ENCODE data around the gene ELMO1.

ELMO1 gene

DNA sequence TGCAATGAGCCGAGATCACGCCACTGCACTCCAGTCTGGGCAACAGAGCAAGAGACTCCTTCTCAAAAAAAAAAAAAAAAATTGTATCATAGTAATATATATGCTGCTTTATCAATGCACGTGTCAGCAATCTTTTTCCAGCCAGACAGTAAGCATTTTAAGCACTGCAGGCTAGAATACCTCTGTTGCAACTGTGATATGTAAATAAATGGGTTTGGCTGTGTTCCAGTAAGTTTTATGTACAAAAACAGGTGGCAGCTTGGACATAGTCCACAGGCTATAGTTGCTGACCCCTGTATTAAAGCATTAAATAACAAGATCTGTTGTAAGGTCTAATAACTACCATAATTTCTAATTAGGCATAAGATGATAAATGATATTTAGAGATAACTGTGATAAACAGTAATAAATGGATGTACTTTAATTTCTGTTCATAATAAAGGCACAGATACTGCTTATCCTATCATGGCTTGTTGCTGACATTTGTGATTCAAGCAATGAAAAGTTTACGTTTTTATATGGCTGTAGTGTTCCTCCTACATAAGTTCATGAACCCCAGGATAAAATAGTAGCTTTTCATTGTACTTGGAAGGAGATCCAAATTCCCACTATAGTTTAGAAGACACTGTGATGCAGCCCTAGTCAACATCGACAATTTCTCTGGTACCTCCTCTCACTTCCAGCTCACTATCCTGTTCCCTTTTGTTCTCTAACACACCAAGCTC is 161.4 kb downstream of the ELMO1 start:
- H3K9me2 ChIP-seq (replicated peaks; ENCODE audit: control insufficient read depth, low read length) = no peaks in the 10 kb centered on the region
- H3K27ac ChIP-seq (ENCODE audit: low read depth, low read length) = peak overlapping the region; percentile 89
- H3K9me3 ChIP-seq (ENCODE audit: control insufficient read depth, insufficient read depth, low read length) = no peaks in the 10 kb centered on the region
- H3K79me2 ChIP-seq (ENCODE audit: control insufficient read depth, low read length) = peaks cover 50% of the 10 kb centered on the region
- H3K4me2 ChIP-seq (ENCODE audit: low read length) = peak overlapping the region; percentile 60
- peak overlapping the region; percentile 53 for H3K4me3 ChIP-seq (ENCODE audit: low read length)
- H3K36me3 ChIP-seq (ENCODE audit: control insufficient read depth, low read length) = no peaks in the 10 kb centered on the region
- H3F3A ChIP-seq (ENCODE audit: control insufficient read depth, insufficient read depth) = peaks cover 37% of the 10 kb centered on the region
- 0 out of 2 replicates have a peak, but pooled peaks cover 6% of the 10 kb centered on the region for H4K20me1 ChIP-seq (ENCODE audit: control insufficient read depth, insufficient read depth, low read depth, low read length)
- TF ChIP-seq CTCF (IDR thresholded peaks at IDR 0.05; ENCODE audit: low read depth, low read length, poor library complexity, severe bottlenecking) (no peak), EZH2phosphoT487 (IDR thresholded peaks at IDR 0.05; ENCODE audit: borderline replicate concordance, low read length) (no peak)
- no peaks in the 10 kb centered on the region for H3K27me3 ChIP-seq (ENCODE audit: control insufficient read depth, low read length)
- peaks cover 74% of the 10 kb centered on the region for H3K4me1 ChIP-seq (ENCODE audit: control insufficient read depth, low read length)

- H3F3A ChIP-seq (ENCODE audit: control insufficient read depth, insufficient read depth) = peaks cover 36% of the 10 kb centered on the region
- no peaks in the 10 kb centered on the region for H3K9me3 ChIP-seq (ENCODE audit: control insufficient read depth, insufficient read depth, low read length)
- H3K36me3 ChIP-seq (ENCODE audit: control insufficient read depth, low read length) = no peaks in the 10 kb centered on the region
- peak overlapping the region; percentile 53 for H3K4me3 ChIP-seq (ENCODE audit: low read length)
- H4K20me1 ChIP-seq (ENCODE audit: control insufficient read depth, insufficient read depth, low read depth, low read length) = 0 out of 2 replicates have a peak, but pooled peaks cover 6% of the 10 kb centered on the region
- peaks cover 72% of the 10 kb centered on the region for H3K4me1 ChIP-seq (ENCODE audit: control insufficient read depth, low read length)
- no peak for TF ChIP-seq EZH2phosphoT487 (IDR thresholded peaks at IDR 0.05; ENCODE audit: borderline replicate concordance, low read length)
- no peak for TF ChIP-seq CTCF (IDR thresholded peaks at IDR 0.05; ENCODE audit: low read depth, low read length, poor library complexity, severe bottlenecking)
- H3K4me2 ChIP-seq (ENCODE audit: low read length) = peak overlapping the region; percentile 60
- H3K79me2 ChIP-seq (ENCODE audit: control insufficient read depth, low read length) = peaks cover 55% of the 10 kb centered on the region
- H3K27me3 ChIP-seq (ENCODE audit: control insufficient read depth, low read length) = no peaks in the 10 kb centered on the region
- no peaks in the 10 kb centered on the region for H3K9me2 ChIP-seq (replicated peaks; ENCODE audit: control insufficient read depth, low read length)
- H3K27ac ChIP-seq (ENCODE audit: low read depth, low read length) = peak overlapping the region; percentile 89
Measured at GRCh38 chr7:37286454-37286832, 162.2 kb downstream of the ELMO1 start.

- peak overlapping the region; percentile 60 for H3K4me2 ChIP-seq (ENCODE audit: low read length)
- H3K4me1 ChIP-seq (ENCODE audit: control insufficient read depth, low read length) = peaks cover 66% of the 10 kb centered on the region
- no peaks in the 10 kb centered on the region for H3K9me2 ChIP-seq (replicated peaks; ENCODE audit: control insufficient read depth, low read length)
- peaks cover 59% of the 10 kb centered on the region for H3K79me2 ChIP-seq (ENCODE audit: control insufficient read depth, low read length)
- no peaks in the 10 kb centered on the region for H3K27me3 ChIP-seq (ENCODE audit: control insufficient read depth, low read length)
- H3K9me3 ChIP-seq (ENCODE audit: control insufficient read depth, insufficient read depth, low read length) = no peaks in the 10 kb centered on the region
- 0 out of 2 replicates have a peak, but pooled peaks cover 6% of the 10 kb centered on the region for H4K20me1 ChIP-seq (ENCODE audit: control insufficient read depth, insufficient read depth, low read depth, low read length)
- H3K36me3 ChIP-seq (ENCODE audit: control insufficient read depth, low read length) = no peaks in the 10 kb centered on the region
- peak overlapping the region; percentile 89 for H3K27ac ChIP-seq (ENCODE audit: low read depth, low read length)
- H3F3A ChIP-seq (ENCODE audit: control insufficient read depth, insufficient read depth) = peaks cover 30% of the 10 kb centered on the region
- peak overlapping the region; percentile 53 for H3K4me3 ChIP-seq (ENCODE audit: low read length)
- TF ChIP-seq CTCF (IDR thresholded peaks at IDR 0.05; ENCODE audit: low read depth, low read length, poor library complexity, severe bottlenecking) (no peak), EZH2phosphoT487 (IDR thresholded peaks at IDR 0.05; ENCODE audit: borderline replicate concordance, low read length) (no peak)
Measured at GRCh38 chr7:37285706-37286453, 162.8 kb downstream of the ELMO1 start.
